Measurements from ENCODE around the gene MYO1E.

MYO1E gene

DNA sequence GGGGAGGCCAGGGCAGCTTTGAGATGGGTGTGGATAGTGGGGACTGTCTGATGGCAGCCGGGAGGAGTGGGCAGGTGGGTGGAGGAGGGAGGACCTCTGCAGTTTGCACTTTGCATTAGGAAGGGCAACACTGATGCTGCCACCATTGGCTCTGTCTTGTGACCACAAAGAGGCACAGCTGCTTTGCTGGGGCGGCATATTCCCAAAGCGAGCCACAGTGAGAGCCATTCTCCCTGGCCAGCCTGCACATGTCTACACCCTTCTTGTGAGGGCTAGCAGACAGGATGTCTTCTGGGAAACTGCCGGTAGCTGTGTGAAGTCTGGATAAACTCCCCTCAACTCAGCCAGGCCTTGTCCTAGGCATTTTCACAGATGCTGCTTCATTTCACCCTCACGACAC is 229.4 kb downstream of the MYO1E start:
- ATAC-seq, result no peak

DNA sequence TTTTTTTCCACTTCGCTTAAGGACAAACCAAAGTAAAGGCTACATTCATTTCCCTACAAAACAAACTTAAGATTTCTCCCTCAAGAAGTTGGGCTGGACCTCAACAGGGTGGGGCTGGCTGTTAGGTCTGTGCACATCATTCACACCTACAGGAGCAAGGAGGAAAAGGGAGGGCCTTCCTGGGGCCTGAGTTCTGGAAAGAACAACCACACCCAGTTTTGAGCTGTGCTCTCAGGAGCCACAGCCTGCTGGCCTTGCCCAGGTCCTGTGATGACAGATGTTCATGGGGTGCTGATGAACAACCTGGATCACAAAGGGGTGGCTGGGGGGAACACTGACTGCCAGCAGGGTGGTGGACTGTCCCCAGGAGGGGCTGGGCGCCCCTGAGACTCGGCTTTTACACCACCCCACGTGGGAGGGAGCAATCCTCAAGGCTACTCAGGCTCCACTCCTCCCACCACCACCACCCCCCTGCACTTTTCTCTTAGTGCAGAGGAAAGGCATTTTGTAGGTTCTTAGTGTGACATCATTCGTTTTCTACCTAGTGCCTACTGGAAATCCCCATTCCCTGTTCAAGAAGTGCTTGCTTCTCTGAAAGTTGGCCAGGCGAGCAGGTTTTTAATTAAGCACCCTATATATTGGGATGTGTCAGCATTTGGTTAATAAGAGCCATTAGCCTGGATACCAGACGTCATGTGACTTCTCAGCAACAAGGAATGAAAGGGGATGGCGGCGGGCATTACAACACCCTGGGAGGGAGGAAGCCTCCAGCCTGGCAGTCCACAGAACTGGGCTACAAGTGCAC is 232.0 kb downstream of the MYO1E start:
- TF ChIP-seq, protein P1, sequence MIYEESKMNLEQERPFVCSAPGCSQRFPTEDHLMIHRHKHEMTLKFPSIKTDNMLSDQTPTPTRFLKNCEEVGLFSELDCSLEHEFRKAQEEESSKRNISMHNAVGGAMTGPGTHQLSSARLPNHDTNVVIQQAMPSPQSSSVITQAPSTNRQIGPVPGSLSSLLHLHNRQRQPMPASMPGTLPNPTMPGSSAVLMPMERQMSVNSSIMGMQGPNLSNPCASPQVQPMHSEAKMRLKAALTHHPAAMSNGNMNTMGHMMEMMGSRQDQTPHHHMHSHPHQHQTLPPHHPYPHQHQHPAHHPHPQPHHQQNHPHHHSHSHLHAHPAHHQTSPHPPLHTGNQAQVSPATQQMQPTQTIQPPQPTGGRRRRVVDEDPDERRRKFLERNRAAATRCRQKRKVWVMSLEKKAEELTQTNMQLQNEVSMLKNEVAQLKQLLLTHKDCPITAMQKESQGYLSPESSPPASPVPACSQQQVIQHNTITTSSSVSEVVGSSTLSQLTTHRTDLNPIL (CRISPR knock-in tag; IDR thresholded peaks at IDR 0.05; ENCODE audit: low read depth), result no peak
- TF ChIP-seq, protein P2, sequence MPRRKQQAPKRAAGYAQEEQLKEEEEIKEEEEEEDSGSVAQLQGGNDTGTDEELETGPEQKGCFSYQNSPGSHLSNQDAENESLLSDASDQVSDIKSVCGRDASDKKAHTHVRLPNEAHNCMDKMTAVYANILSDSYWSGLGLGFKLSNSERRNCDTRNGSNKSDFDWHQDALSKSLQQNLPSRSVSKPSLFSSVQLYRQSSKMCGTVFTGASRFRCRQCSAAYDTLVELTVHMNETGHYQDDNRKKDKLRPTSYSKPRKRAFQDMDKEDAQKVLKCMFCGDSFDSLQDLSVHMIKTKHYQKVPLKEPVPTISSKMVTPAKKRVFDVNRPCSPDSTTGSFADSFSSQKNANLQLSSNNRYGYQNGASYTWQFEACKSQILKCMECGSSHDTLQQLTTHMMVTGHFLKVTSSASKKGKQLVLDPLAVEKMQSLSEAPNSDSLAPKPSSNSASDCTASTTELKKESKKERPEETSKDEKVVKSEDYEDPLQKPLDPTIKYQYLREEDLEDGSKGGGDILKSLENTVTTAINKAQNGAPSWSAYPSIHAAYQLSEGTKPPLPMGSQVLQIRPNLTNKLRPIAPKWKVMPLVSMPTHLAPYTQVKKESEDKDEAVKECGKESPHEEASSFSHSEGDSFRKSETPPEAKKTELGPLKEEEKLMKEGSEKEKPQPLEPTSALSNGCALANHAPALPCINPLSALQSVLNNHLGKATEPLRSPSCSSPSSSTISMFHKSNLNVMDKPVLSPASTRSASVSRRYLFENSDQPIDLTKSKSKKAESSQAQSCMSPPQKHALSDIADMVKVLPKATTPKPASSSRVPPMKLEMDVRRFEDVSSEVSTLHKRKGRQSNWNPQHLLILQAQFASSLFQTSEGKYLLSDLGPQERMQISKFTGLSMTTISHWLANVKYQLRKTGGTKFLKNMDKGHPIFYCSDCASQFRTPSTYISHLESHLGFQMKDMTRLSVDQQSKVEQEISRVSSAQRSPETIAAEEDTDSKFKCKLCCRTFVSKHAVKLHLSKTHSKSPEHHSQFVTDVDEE (CRISPR knock-in tag; IDR thresholded peaks at IDR 0.05), result no peak
- TF ChIP-seq, protein P3, sequence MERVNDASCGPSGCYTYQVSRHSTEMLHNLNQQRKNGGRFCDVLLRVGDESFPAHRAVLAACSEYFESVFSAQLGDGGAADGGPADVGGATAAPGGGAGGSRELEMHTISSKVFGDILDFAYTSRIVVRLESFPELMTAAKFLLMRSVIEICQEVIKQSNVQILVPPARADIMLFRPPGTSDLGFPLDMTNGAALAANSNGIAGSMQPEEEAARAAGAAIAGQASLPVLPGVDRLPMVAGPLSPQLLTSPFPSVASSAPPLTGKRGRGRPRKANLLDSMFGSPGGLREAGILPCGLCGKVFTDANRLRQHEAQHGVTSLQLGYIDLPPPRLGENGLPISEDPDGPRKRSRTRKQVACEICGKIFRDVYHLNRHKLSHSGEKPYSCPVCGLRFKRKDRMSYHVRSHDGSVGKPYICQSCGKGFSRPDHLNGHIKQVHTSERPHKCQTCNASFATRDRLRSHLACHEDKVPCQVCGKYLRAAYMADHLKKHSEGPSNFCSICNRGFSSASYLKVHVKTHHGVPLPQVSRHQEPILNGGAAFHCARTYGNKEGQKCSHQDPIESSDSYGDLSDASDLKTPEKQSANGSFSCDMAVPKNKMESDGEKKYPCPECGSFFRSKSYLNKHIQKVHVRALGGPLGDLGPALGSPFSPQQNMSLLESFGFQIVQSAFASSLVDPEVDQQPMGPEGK (CRISPR knock-in tag; IDR thresholded peaks at IDR 0.05; ENCODE audit: borderline replicate concordance), result no peak
- TF ChIP-seq OSR1 (CRISPR knock-in tag; IDR thresholded peaks at IDR 0.05) (no peak), ISL1 (CRISPR knock-in tag; IDR thresholded peaks at IDR 0.05) (no peak), ZNF565 (CRISPR knock-in tag; conservative IDR thresholded peaks at IDR 0.05; ENCODE audit: low read depth) (no peak), BACH2 (CRISPR knock-in tag; IDR thresholded peaks at IDR 0.05; ENCODE audit: borderline replicate concordance) (no peak), SNAI2 (CRISPR knock-in tag; IDR thresholded peaks at IDR 0.05) (no peak), GLIS3 (CRISPR knock-in tag; IDR thresholded peaks at IDR 0.05) (no peak), ZFP30 (CRISPR knock-in tag; IDR thresholded peaks at IDR 0.05) (no peak), ZNF70 (CRISPR knock-in tag; IDR thresholded peaks at IDR 0.05) (no peak), ESRRG (CRISPR knock-in tag; IDR thresholded peaks at IDR 0.05) (no peak), CSDC2 (CRISPR knock-in tag; IDR thresholded peaks at IDR 0.05) (no peak)
- TF ChIP-seq, protein P4, sequence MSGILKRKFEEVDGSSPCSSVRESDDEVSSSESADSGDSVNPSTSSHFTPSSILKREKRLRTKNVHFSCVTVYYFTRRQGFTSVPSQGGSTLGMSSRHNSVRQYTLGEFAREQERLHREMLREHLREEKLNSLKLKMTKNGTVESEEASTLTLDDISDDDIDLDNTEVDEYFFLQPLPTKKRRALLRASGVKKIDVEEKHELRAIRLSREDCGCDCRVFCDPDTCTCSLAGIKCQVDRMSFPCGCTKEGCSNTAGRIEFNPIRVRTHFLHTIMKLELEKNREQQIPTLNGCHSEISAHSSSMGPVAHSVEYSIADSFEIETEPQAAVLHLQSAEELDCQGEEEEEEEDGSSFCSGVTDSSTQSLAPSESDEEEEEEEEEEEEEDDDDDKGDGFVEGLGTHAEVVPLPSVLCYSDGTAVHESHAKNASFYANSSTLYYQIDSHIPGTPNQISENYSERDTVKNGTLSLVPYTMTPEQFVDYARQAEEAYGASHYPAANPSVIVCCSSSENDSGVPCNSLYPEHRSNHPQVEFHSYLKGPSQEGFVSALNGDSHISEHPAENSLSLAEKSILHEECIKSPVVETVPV (CRISPR knock-in tag; IDR thresholded peaks at IDR 0.05), result no peak
- no peak for ATAC-seq

More for the DNA sequence above, 229.4 kb downstream of the MYO1E start:
- TF ChIP-seq, protein P4 (CRISPR knock-in tag; IDR thresholded peaks at IDR 0.05), result no peak
- TF ChIP-seq ARNTL (CRISPR knock-in tag; IDR thresholded peaks at IDR 0.05; ENCODE audit: borderline replicate concordance, low read depth) (no peak), ZNF70 (CRISPR knock-in tag; IDR thresholded peaks at IDR 0.05) (no peak), CSDC2 (CRISPR knock-in tag; IDR thresholded peaks at IDR 0.05) (no peak), ESRRG (CRISPR knock-in tag; IDR thresholded peaks at IDR 0.05) (no peak), PPARA (CRISPR knock-in tag; IDR thresholded peaks at IDR 0.05; ENCODE audit: borderline replicate concordance) (no peak), ZNF565 (CRISPR knock-in tag; conservative IDR thresholded peaks at IDR 0.05; ENCODE audit: low read depth) (no peak), BACH2 (CRISPR knock-in tag; IDR thresholded peaks at IDR 0.05; ENCODE audit: borderline replicate concordance) (no peak), ISL1 (CRISPR knock-in tag; IDR thresholded peaks at IDR 0.05) (no peak), ZNF8 (CRISPR knock-in tag; IDR thresholded peaks at IDR 0.05) (no peak), ZFP3 (CRISPR knock-in tag; IDR thresholded peaks at IDR 0.05) (no peak), TCF4 (CRISPR knock-in tag; IDR thresholded peaks at IDR 0.05; ENCODE audit: borderline replicate concordance) (no peak), SNAI2 (CRISPR knock-in tag; IDR thresholded peaks at IDR 0.05) (no peak), ZC3H10 (CRISPR knock-in tag; IDR thresholded peaks at IDR 0.05) (no peak), ZFP30 (CRISPR knock-in tag; IDR thresholded peaks at IDR 0.05) (no peak), GLIS3 (CRISPR knock-in tag; IDR thresholded peaks at IDR 0.05) (no peak), OSR1 (CRISPR knock-in tag; IDR thresholded peaks at IDR 0.05) (no peak)
- TF ChIP-seq, protein P3 (CRISPR knock-in tag; IDR thresholded peaks at IDR 0.05; ENCODE audit: borderline replicate concordance), result no peak
- TF ChIP-seq, protein P5, sequence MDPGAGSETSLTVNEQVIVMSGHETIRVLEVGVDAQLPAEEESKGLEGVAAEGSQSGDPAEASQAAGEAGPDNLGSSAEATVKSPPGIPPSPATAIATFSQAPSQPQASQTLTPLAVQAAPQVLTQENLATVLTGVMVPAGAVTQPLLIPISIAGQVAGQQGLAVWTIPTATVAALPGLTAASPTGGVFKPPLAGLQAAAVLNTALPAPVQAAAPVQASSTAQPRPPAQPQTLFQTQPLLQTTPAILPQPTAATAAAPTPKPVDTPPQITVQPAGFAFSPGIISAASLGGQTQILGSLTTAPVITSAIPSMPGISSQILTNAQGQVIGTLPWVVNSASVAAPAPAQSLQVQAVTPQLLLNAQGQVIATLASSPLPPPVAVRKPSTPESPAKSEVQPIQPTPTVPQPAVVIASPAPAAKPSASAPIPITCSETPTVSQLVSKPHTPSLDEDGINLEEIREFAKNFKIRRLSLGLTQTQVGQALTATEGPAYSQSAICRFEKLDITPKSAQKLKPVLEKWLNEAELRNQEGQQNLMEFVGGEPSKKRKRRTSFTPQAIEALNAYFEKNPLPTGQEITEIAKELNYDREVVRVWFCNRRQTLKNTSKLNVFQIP (CRISPR knock-in tag; IDR thresholded peaks at IDR 0.05; ENCODE audit: borderline replicate concordance, low read depth), result no peak
- TF ChIP-seq, protein P1 (CRISPR knock-in tag; IDR thresholded peaks at IDR 0.05; ENCODE audit: low read depth), result no peak
